ENCODE data around the gene RUNDC3A. TPM values are rescaled to one million over a fixed set of nuclear protein-coding genes. Genes with fewer than 3 reads are reported as not detected.

RUNDC3A gene
- total and polyA plus RNA-seq, 4 donors, result 0.61 to 4.9 (median 0.80) TPM

GRCh38 chr17:44309472-44309871 lies 1.1 kb downstream of the RUNDC3A start:
- Histone ChIP-seq H3K4me1 (ENCODE audit: control insufficient read depth in 5 of 5, insufficient read depth in 5 of 5, low read length in 5 of 5) (peaks cover 2 to 13% (median 5%) of the 10 kb centered on the region in 5 donors), H3K36me3 (ENCODE audit: control insufficient read depth in 4 of 4, insufficient read depth in 4 of 4, low read length in 4 of 4) (no peaks in the 10 kb centered on the region), H3K9me3 (ENCODE audit: control insufficient read depth in 4 of 4, insufficient read depth in 3 of 4, low read length in 3 of 4) (no peaks in the 10 kb centered on the region), H3K4me3 (no peak overlapping the region), H3K27ac (ENCODE audit: low read depth in 1 of 2, low read length in 1 of 2) (no peak overlapping the region), H3K27me3 (ENCODE audit: control insufficient read depth in 3 of 3, insufficient read depth in 3 of 3, low read length in 2 of 3) (peaks cover 6 to 21% (median 11%) of the 10 kb centered on the region in 3 donors), H3K9ac (ENCODE audit: insufficient read depth in 1 of 2, low read length in 2 of 2) (no peak overlapping the region)
- 63 to 73% methylated on average over 5 of the region's 5 CpGs for WGBS, 2 donors
- DNase-seq (no peak), ATAC-seq (ENCODE audit: insufficient read depth, low FRiP score) (no peak)
- TF ChIP-seq CTCF (IDR thresholded peaks at IDR 0.05; ENCODE audit: control extremely low read depth, extremely low read depth), result no peak

GRCh38 chr17:44310188-44310587 lies 1.8 kb downstream of the RUNDC3A start:
- H3K9me3 ChIP-seq (ENCODE audit: control insufficient read depth in 4 of 4, insufficient read depth in 3 of 4, low read length in 3 of 4), result no peaks in the 10 kb centered on the region
- no peak overlapping the region for H3K4me3 ChIP-seq
- H3K27ac ChIP-seq (ENCODE audit: low read depth in 1 of 2, low read length in 1 of 2), result no peak overlapping the region
- no peak for ATAC-seq (ENCODE audit: insufficient read depth, low FRiP score)
- no peak for DNase-seq
- no peaks in the 10 kb centered on the region for H3K36me3 ChIP-seq (ENCODE audit: control insufficient read depth in 4 of 4, insufficient read depth in 4 of 4, low read length in 4 of 4)
- H3K4me1 ChIP-seq (ENCODE audit: control insufficient read depth in 5 of 5, insufficient read depth in 5 of 5, low read length in 5 of 5), result peaks cover 2 to 17% (median 9%) of the 10 kb centered on the region in 5 donors
- H3K9ac ChIP-seq (ENCODE audit: insufficient read depth in 1 of 2, low read length in 2 of 2), result no peak overlapping the region
- 83 to 85% methylated on average over 2 of the region's 2 CpGs for WGBS, 2 donors
- peaks cover 6 to 24% (median 12%) of the 10 kb centered on the region in 3 donors for H3K27me3 ChIP-seq (ENCODE audit: control insufficient read depth in 3 of 3, insufficient read depth in 3 of 3, low read length in 2 of 3)
- no peak for TF ChIP-seq CTCF (IDR thresholded peaks at IDR 0.05; ENCODE audit: control extremely low read depth, extremely low read depth)

GRCh38 chr17:44310609-44311376 lies 2.4 kb downstream of the RUNDC3A start:
- peaks cover 0 to under 1% (median 0%) of the 10 kb centered on the region in 4 donors for H3K9me3 ChIP-seq (ENCODE audit: control insufficient read depth in 4 of 4, insufficient read depth in 3 of 4, low read length in 3 of 4)
- DNase-seq, result no peak
- H3K27ac ChIP-seq (ENCODE audit: low read depth in 1 of 2, low read length in 1 of 2), result no peak overlapping the region
- WGBS, 2 donors, result 70 to 86% methylated on average over 10 of the region's 10 CpGs
- TF ChIP-seq CTCF (IDR thresholded peaks at IDR 0.05; ENCODE audit: control extremely low read depth, extremely low read depth), result no peak
- H3K27me3 ChIP-seq (ENCODE audit: control insufficient read depth in 3 of 3, insufficient read depth in 3 of 3, low read length in 2 of 3), result peaks cover 6 to 29% (median 15%) of the 10 kb centered on the region in 3 donors
- no peak overlapping the region for H3K9ac ChIP-seq (ENCODE audit: insufficient read depth in 1 of 2, low read length in 2 of 2)
- ATAC-seq (ENCODE audit: insufficient read depth, low FRiP score), result no peak
- H3K4me1 ChIP-seq (ENCODE audit: control insufficient read depth in 5 of 5, insufficient read depth in 5 of 5, low read length in 5 of 5), result peaks cover 2 to 18% (median 9%) of the 10 kb centered on the region in 5 donors
- no peak overlapping the region for H3K4me3 ChIP-seq
- no peaks in the 10 kb centered on the region for H3K36me3 ChIP-seq (ENCODE audit: control insufficient read depth in 4 of 4, insufficient read depth in 4 of 4, low read length in 4 of 4)

All from lung (tissue), 12 donors.